Activated CD4-positive, alpha-beta T cell treated with anti-CD3 and anti-CD28 coated beads, Interleukin-2, amount 50 U/mL, for 48 hours (primary cell): Measurements from ENCODE around the gene CETN1.

ENCODE experiments used
- DNase-seq, 2 experiments: peaks; one replicate each; pipeline ENCODE4 v3.0.0-alpha.2; 2020

CETN1 gene

DNA sequence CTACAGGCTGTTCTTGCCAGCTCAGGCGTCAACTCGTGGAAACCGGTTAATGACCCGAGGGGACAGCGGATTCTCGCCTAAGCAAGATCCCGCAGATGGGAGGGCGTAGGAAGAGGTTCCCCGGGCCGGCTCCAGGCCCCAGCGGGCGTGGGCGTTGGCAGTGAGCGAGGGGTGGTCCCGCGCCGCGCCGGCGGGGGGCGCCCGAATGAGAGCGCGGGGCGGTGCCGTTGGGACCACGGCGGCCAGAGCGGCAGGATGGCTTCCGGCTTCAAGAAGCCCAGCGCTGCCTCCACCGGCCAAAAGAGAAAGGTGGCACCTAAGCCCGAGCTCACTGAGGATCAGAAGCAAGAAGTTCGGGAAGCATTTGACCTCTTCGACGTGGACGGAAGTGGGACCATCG is at the start of gene CETN1:
Gene CETN1, plus strand, starts transcription at position 227 of the 400 bp plus-strand sequence. Its CDS starts 29 bp downstream, at position 256.
- DNase-seq, result no peak

- DNase-seq, result no peak
Observed at GRCh38 chr18:532018-532417, 48.2 kb upstream of the CETN1 start.

- DNase-seq, result no peak
Observed at GRCh38 chr18:532632-533031, 47.5 kb upstream of the CETN1 start.

DNA sequence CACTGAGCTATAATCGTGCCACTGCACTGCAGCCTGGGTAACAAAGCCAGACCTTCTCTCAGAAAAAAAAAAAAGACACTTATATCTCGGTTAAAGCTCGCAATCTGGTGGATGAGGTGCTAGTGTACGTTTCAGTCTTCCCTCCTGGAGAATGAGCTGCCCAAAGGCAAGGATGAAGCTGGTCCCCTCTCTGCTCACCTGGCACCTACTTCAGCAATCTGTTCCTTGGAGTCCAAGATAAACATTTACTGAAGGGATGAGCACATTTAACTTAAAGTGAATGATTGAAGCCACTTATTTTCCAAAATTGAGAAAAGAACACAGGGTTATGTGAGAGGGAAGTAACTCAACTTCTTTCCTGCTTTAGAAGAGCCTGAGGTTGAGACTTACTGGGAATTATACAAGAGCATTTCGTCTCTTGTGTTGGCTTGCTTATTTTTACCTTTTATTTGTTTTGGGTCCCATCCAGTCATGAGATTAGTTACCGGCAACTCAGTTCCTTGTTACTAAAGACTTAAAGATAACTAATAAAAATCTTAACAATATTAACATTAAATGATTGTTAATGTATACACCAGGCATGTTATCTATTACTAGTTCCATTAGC is 46.1 kb upstream of the CETN1 start:
- DNase-seq, result no peak

DNA sequence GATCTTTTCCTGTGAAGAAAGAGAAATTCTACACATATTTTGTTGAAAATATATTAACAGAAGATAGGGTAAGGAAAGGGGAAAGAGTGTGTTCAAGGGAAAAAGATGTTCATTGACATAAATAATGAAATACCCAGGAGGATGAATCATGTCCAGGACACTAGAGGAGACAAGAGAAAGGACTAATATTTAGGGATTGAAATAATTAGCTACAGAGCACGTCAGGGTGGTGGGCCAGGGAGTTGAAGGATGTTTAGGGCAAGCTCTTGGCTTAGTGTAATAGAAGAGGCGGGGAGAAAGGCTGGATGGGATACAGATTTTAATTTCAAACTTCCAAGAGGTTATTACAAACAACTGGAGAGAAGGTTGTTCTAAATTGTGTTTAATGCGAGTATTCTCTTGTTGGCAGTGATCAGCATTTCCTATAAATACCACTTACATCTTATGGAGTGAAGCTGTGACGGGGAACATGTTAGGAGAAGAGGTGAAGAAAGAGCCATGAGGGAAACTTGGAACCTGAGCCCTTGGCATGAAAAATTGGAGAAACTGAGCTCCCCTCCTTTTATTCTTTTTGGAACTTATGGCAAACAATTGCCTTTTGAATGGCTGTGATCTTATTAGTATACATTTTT is 36.6 kb upstream of the CETN1 start:
- DNase-seq, result no peak

GRCh38 chr18:549967-550366 is 30.2 kb upstream of the CETN1 start:
- DNase-seq, result no peak

GRCh38 chr18:551404-552061 is 28.6 kb upstream of the CETN1 start:
- DNase-seq, result no peak

DNA sequence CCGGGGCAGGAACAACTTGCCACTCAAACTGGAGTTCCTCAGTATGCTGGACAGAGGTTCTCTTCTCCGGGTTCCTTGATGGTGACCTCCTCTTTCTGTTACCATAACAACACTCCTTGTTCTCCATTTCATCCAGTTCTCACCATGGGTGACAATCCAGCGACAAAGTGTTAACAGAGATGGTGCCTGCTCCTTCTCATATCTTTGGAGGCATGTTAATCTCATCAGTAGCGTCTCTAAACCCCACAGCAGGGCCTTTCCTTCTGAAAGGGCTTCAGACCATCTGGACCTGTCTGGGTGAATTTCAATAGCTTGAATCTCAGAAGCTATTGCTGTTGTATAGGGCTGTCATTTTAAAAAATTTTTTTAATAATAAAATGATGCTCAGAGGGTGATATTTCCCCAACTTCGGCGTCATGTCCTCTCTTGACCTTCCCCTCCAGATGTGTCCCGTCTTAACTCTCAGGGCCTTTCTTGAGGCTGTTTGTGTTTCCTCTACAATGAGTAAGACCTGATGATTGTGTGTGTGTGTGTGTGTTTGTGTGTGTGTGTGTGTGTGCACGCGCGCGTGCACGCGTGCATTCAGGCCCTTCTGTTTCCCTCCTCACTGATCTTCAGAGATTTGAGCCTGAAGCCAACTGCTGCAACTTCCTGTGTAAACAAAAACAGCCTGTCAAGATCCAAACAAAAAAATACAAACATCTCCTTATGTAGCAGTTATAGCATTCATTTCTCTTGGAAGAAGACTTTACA is 24.3 kb upstream of the CETN1 start:
- DNase-seq, result no peak

- no peak for DNase-seq
Observed at GRCh38 chr18:564708-565561, 15.2 kb upstream of the CETN1 start.

DNA sequence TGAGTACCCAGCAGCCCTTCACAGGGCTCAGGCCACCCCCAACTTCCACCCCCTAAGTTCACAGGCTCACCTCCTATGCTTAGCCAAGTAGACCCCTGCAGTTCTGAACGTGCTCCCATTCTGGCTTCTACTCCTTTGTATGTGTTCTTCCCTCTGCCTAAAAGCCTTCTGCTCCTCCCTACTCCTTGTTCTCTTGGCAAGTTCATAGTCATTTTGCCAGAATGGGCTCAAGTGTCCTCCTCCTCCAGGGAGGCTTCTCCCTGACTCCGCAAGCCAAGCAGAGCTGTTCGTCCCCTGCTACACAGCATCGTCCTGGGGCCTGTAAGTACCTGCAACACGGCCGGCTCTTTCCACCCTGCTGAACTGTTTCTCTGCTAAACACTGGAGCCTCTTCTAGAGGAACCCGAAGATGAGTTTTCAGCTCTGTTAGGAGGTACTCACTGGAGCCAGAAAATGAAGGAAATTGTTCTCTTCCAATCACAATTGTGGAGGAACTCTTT is 14.6 kb upstream of the CETN1 start:
- DNase-seq, result no peak

DNA sequence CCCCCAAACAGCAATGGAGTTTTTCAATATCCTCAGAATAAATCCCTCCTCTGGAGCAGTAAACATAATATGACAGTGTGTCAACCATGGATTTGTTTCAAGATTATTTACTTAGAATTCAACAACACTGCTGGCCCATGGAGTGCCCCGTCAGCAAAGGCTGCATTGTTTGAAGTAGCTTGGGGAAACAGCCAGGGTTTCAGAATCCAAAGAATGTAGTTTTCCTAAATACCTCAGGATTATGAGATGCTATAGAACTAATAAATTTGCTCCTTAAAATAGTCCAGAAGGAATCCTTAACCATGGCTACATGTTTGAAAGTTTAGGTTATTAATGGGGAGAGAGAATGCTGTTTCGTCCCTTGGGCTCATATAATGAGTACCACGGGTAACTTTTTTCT is 13.1 kb upstream of the CETN1 start:
- no peak for DNase-seq

- no peak for DNase-seq
Observed at GRCh38 chr18:568731-569130, 11.4 kb upstream of the CETN1 start.

DNA sequence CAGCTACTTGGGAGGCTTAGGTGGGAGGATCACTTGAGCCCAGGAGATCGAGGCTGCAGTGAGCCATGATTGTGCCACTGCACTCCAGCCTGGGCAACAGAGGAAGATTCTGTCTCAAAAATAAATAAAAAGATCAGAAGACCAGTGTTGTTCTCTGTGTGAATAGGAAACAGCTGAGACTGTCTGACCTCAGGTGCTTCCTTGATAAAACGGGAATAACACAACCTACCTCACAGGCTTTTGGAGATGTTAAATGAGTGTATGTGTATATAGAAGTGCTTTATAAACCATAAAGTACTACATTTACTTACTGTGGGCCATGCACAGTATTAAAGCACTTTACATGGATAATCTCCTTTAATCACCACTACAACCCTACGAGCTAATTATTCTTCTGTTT is 9.9 kb upstream of the CETN1 start:
- DNase-seq, result no peak

- DNase-seq, result no peak
Observed at GRCh38 chr18:570697-571096, 9.5 kb upstream of the CETN1 start.

- no peak for DNase-seq
Observed at GRCh38 chr18:572091-572830, 7.9 kb upstream of the CETN1 start.

GRCh38 chr18:572831-573289 is 7.3 kb upstream of the CETN1 start:
- DNase-seq, result no peak

DNA sequence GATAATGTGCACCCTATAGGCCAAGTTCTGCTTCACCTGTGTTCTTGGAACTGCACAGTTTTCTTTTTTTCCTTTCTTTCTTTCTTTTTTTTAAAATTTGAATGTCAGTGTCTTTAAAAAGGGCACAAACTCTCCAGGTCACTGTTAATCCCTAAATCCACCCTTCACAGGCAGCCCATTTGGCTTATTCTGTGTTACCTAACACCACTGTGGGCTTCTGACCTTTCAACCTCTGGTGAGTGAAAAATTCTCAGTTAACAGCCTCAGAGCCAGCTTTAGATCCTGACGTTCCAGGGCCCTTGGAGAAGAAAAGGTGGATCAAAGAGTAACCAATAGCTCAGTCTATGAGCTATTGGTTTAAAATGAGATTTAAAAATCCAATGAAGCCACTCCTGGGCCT is 6.8 kb upstream of the CETN1 start:
- no peak for DNase-seq

DNA sequence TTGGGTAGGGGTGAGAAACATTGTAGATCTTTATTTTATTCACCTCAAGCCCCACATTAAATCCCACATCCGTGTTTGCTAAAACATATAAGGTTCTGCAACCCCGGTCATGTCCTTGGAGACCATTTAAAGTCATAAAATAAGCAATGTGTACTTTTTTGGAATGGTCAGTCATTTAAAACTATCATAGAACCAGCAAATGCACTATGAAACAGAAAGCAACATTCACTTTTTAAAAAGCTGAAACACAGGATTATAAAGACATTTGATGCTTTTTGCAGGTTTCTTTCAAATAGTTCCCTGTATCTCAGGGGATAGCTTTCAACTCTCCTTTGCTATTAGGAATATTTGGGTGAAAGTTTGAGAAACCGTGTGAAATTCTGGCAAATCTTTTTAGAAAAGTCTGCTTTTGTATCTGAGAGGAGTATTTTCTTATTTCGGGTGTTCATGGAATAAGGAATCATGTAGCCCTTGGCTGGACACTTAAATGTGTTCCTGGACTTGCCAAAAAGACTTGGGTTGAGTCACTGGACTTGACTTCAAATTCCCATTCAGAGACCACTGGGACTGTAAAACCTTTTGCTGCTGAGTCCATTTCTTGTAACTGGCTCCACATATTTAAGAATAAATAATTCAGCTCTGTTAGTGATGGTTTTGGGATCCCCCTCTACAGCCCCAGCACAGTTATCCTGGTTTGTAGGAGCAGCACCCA is 5.9 kb upstream of the CETN1 start:
- no peak for DNase-seq

GRCh38 chr18:574865-575645 is 5.1 kb upstream of the CETN1 start:
- no peak for DNase-seq

DNA sequence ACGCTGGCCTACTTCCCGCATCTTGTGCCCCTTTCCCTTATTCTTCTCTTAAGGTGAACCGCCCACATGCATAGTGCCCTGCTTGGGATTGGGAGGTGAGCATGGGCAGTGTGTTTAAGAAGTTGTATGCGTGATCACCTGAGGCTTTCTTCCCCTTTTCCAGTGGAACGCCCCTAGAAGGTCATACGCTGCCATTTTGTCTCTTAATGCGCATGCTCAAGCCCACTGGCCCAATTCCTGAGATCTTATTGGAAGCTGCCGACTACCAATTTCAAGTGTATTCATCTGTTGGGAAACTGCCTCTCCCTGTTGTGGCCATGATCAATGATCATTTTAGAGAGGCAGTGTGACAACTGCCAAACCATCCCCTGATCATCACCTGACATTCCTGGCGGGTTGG is 3.3 kb upstream of the CETN1 start:
- DNase-seq, result no peak
